OCI-LY3 (cell line): Measurements from ENCODE around the gene F10.

Source experiments
- H2AFZ ChIP-seq: fragments of 200-600, 300-600 bp; shearing (Covaris generic); 2 replicates; pipeline ENCODE4 v1.6.0; 2014; ENCODE audit warnings: antibody characterized with exemption, low read depth, low read length
- H3K27ac ChIP-seq: fragments of 200-600, 300-600 bp; sonication (generic); 2 replicates; pipeline ENCODE4 v1.5.1; 2014; ENCODE audit warnings: mild to moderate bottlenecking, low read length, moderate library complexity, mixed read lengths
- H3K27me3 ChIP-seq: fragments of 200-600, 300-600 bp; sonication (generic); 2 replicates; pipeline ENCODE4 v1.6.1; 2014; ENCODE audit warnings: low read depth, low read length, mixed read lengths
- H3K36me3 ChIP-seq: fragments of 200-600, 300-600 bp; sonication (generic); replicated peaks from 2 replicates; pipeline ENCODE3; 2014; ENCODE audit warnings: low read depth, low read length, mixed read lengths
- H3K4me1 ChIP-seq: fragments of 300-600, 200-600 bp; sonication (generic); 2 replicates; pipeline ENCODE4 v1.6.1; 2014; ENCODE audit warnings: low read length, mixed read lengths
- H3K4me2 ChIP-seq: fragments of 200-600, 300-600 bp; sonication (generic); 2 replicates; pipeline ENCODE4 v1.6.1; 2014; ENCODE audit warnings: low read length, mixed read lengths
- H3K4me3 ChIP-seq: fragments of 300-600, 200-600 bp; sonication (generic); 2 replicates; pipeline ENCODE4 v1.5.1; 2014; ENCODE audit warnings: antibody characterized with exemption, mild to moderate bottlenecking, low read length, moderate library complexity
- H3K79me2 ChIP-seq: fragments of 300-600, 200-600 bp; shearing (Covaris generic); 2 replicates; pipeline ENCODE4 v1.6.1; 2014; ENCODE audit warnings: mild to moderate bottlenecking, low read length, mixed read lengths
- H3K9ac ChIP-seq: fragments of 300-600, 200-600 bp; shearing (Covaris generic); 2 replicates; pipeline ENCODE4 v1.6.0; 2014; ENCODE audit warnings: mild to moderate bottlenecking, low read length, moderate library complexity
- H3K9me3 ChIP-seq: fragments of 200-600, 300-600 bp; shearing (Covaris generic); 2 replicates; pipeline ENCODE4 v1.6.1; 2014; ENCODE audit warnings: low read length, mixed read lengths; ENCODE audit not compliant: insufficient read depth
- H4K20me1 ChIP-seq: fragments of 200-600, 300-600 bp; sonication (generic); 2 replicates; pipeline ENCODE4 v1.6.1; 2016; ENCODE audit warnings: low read length, mixed read lengths; ENCODE audit not compliant: insufficient read depth
- CTCF ChIP-seq: fragments of 200-600, 300-600 bp; sonication (generic); IDR thresholded peaks from 2 replicates; pipeline ENCODE4 v1.5.1; 2014; ENCODE audit warnings: antibody characterized with exemption, low read length, low read depth
- EZH2phosphoT487 ChIP-seq: fragments of 200-600 bp; shearing (Covaris generic); IDR thresholded peaks from 2 replicates; pipeline ENCODE4 v1.6.1; 2018; ENCODE audit warnings: antibody characterized with exemption, mixed run types, low read depth

F10 gene

DNA sequence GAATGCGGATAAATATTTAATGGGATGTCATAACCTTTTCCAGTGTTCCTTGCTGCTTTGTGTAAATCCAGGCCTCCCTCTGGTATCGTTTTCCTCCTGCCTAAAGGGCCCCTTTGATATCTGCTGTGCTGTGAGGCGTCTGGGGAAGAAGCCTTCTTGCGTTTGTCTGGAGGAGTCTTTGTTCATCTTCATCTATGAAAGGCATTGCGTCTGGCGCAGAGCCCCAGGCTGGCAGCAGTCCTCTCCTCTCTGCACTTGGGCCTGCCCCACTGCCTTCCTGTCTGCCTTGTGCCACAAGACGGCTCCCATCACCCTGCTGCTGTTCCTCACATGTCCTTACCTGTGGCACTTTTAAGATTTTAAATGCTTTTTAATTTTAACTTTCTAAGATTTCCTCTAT, 45.6 kb downstream of the F10 start:
- Histone ChIP-seq H3K9ac (no peak overlapping the region), H2AFZ (no peak overlapping the region), H3K79me2 (no peaks in the 10 kb centered on the region), H3K4me3 (no peak overlapping the region), H3K9me3 (no peaks in the 10 kb centered on the region), H3K27ac (no peak overlapping the region), H3K4me2 (no peak overlapping the region), H3K4me1 (no peaks in the 10 kb centered on the region), H3K27me3 (no peaks in the 10 kb centered on the region), H3K36me3 (peaks cover 29% of the 10 kb centered on the region), H4K20me1 (no peaks in the 10 kb centered on the region; the same call in 1 of the 2 replicates)
- TF ChIP-seq EZH2phosphoT487 = no peak
- no peak for TF ChIP-seq CTCF

DNA sequence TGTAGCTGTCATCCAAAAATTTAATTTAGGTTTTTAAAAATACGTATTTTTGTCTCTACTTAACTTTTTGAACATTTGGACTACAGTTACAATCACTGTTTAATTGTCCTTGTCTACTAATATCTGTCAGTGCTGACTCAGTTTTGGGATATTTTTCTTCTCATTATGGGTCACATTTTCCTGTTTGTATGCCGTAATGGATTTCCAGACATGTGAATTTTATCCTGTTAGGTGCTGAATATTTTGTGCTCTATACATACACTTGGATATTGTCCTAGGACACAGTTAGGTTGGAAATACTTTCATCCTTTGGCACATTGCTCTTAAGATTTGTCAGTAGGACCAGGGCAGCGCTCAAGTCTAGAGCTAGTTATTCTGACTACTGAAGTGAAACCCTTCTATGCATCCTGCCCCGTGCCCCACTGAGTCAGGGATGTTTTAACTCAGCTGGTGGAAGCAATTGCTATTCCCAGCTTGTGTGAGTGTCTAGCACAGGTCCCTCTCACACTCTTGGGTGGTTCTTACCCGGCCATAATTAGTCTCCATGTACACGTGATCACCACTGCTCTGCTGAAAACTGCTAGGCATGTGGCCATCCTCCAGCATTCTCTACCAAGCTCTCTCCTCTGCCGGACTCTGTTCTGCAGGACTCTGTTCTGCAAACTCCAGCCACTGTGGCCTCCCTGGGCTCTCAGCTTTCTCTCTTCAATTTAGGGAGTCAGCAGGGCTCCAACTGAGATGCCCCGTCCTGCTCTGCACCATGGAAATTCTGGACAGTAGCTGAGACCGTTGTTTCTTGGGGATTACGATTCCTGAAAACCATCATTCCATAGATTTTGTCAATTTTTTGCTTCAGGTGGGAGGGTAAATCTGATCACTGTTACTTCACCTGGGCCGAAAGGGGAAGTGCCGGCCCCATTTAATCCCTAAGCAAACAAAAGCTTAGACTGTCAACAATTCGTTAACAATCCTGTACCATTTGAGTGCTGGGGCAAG, 47.0 kb downstream of the F10 start:
- no peak overlapping the region for H3K9ac ChIP-seq
- no peaks in the 10 kb centered on the region for H3K4me1 ChIP-seq
- H3K27me3 ChIP-seq = no peaks in the 10 kb centered on the region
- H3K27ac ChIP-seq = no peak overlapping the region
- no peaks in the 10 kb centered on the region for H3K79me2 ChIP-seq
- H3K9me3 ChIP-seq = no peaks in the 10 kb centered on the region
- H3K36me3 ChIP-seq = peaks cover 38% of the 10 kb centered on the region
- H3K4me2 ChIP-seq = no peak overlapping the region
- H3K4me3 ChIP-seq = no peak overlapping the region
- H2AFZ ChIP-seq = no peak overlapping the region
- no peaks in the 10 kb centered on the region; the same call in 1 of the 2 replicates for H4K20me1 ChIP-seq
- TF ChIP-seq CTCF (no peak), EZH2phosphoT487 (no peak)

DNA sequence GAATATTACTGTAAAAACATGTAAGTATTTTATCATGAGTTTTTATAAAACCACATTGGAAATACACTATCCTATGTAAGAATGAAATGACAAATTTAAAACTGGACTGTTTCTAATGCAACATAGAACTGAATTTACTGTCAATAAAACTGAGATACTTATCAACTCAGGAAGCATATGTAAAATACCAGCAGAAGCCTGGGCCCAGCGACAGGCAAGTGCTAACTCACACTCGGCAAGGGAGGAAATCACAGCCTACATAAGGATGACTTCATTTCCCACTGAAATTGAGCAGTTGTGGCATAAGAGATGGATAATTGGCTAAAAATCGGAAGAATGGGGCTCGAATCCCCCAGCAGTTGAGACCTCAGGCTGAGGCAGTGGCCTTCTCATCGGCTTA, 47.9 kb downstream of the F10 start:
- no peaks in the 10 kb centered on the region for H3K79me2 ChIP-seq
- peaks cover 47% of the 10 kb centered on the region for H3K36me3 ChIP-seq
- no peaks in the 10 kb centered on the region; the same call in 1 of the 2 replicates for H4K20me1 ChIP-seq
- H3K4me3 ChIP-seq = no peak overlapping the region
- TF ChIP-seq CTCF = no peak
- no peak for TF ChIP-seq EZH2phosphoT487
- H3K27ac ChIP-seq = no peak overlapping the region
- H2AFZ ChIP-seq = no peak overlapping the region
- H3K4me2 ChIP-seq = no peak overlapping the region
- H3K27me3 ChIP-seq = no peaks in the 10 kb centered on the region
- no peak overlapping the region for H3K9ac ChIP-seq
- H3K9me3 ChIP-seq = no peaks in the 10 kb centered on the region
- H3K4me1 ChIP-seq = no peaks in the 10 kb centered on the region

- Histone ChIP-seq H3K4me2 (no peak overlapping the region), H3K27ac (no peak overlapping the region), H3K9ac (no peak overlapping the region), H3K4me1 (no peaks in the 10 kb centered on the region), H2AFZ (no peak overlapping the region), H3K4me3 (no peak overlapping the region), H3K27me3 (no peaks in the 10 kb centered on the region), H3K36me3 (peaks cover 56% of the 10 kb centered on the region), H3K9me3 (no peaks in the 10 kb centered on the region), H3K79me2 (no peaks in the 10 kb centered on the region), H4K20me1 (no peaks in the 10 kb centered on the region; the same call in 1 of the 2 replicates)
- TF ChIP-seq CTCF (no peak), EZH2phosphoT487 (no peak)
Measured at GRCh38 chr13:113171250-113172125, 48.9 kb downstream of the F10 start.
